Measurements from ENCODE around the gene ATXN1. TPM values are rescaled to one million over a fixed set of nuclear protein-coding genes. Genes with fewer than 3 reads are reported as not detected.

Gene ATXN1
- polyA plus RNA-seq, 1 donor from 2014 or later, result 28.2 TPM

DNA sequence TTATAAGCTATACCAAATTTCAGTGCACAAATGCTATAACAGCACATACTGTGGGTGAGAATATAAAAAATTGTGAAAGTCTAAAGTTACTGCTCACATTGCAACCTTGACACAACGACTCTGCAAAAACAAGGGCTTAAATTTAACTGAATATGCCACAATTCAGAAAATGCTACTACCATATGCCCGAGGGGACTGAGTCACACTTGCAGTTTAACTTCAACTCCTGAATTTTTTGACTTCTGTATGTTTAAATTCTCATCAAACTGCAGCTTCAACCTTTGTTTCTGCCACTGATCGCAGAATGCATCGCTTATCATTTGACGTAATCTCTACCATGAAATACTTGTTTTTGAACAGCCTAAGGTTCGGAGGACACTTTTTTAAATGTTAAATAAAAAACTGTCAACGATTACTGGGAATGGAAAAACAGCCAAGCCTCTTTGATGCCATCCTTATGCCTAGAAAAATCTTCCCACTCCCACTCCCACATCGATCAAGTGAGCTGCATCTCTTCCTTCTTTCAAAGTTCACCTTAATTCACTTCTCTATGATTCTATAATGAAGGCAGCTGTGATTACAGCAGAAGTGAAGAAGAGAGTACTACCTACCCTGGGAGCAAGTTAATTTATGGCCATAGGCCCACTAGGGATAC, 136.5 kb downstream of the ATXN1 start:
- Histone ChIP-seq H3K4me3 (ENCODE audit: low read length) (no peak overlapping the region), H3K27me3 (ENCODE audit: insufficient read depth, low read depth, low read length) (no peaks in the 10 kb centered on the region), H3F3A (ENCODE audit: insufficient read depth, low read length, poor library complexity, severe bottlenecking) (no peaks in the 10 kb centered on the region), H3K4me2 (ENCODE audit: low read length) (no peak overlapping the region), H3K9me2 (ENCODE audit: insufficient read depth, low read length) (no peaks in the 10 kb centered on the region), H3K36me3 (ENCODE audit: insufficient read depth, low read length) (no peaks in the 10 kb centered on the region), H3K27ac (ENCODE audit: low read length) (no peak overlapping the region), H3K9me3 (ENCODE audit: low read length) (no peaks in the 10 kb centered on the region), H2AFZ (ENCODE audit: low read depth, low read length) (no peak overlapping the region), H3K79me2 (replicated peaks; ENCODE audit: insufficient read depth, low read length) (no peaks in the 10 kb centered on the region), H4K20me1 (ENCODE audit: insufficient read depth) (no peaks in the 10 kb centered on the region), H3K9ac (ENCODE audit: low read length) (no peak overlapping the region)
- TF ChIP-seq EZH2 (IDR thresholded peaks at IDR 0.05; ENCODE audit: borderline replicate concordance, insufficient read depth, low read length, poor library complexity, severe bottlenecking) (no peak), REST (IDR thresholded peaks at IDR 0.05; ENCODE audit: borderline replicate concordance) (no peak), SMC3 (conservative IDR thresholded peaks at IDR 0.05; ENCODE audit: poor library complexity) (no peak), MXI1 (conservative IDR thresholded peaks at IDR 0.05; ENCODE audit: poor library complexity, severe bottlenecking) (no peak), POLR2AphosphoS5 (IDR thresholded peaks at IDR 0.05) (no peak), RAD21 (conservative IDR thresholded peaks at IDR 0.05) (no peak), TAF1 (IDR thresholded peaks at IDR 0.05; ENCODE audit: low read depth) (no peak), CTCF (IDR thresholded peaks at IDR 0.05; ENCODE audit: poor library complexity, severe bottlenecking) (no peak), EP300 (conservative IDR thresholded peaks at IDR 0.05; ENCODE audit: poor library complexity, severe bottlenecking) (no peak)

DNA sequence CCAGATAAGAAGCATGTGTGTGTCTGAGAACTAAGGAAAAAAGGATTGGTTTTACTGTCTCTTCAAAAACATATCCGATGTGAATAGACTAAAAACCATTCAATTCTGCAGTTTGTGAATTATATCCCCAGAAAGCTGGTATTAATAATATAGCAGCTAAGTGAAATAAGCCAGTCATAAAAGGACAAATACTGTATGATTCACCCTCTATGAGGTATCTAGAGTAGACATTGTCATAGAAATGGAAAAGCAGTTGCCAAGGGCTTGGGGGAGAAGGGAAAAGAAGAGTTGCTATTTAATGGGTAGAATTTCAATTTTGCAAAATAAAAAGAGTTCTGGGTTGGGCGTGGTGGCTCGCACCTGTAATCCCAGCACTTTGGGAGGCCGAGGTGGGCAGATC, 137.5 kb downstream of the ATXN1 start:
- no peak for TF ChIP-seq MXI1 (conservative IDR thresholded peaks at IDR 0.05; ENCODE audit: poor library complexity, severe bottlenecking)
- TF ChIP-seq CTCF (IDR thresholded peaks at IDR 0.05; ENCODE audit: poor library complexity, severe bottlenecking), result no peak
- no peak for TF ChIP-seq REST (IDR thresholded peaks at IDR 0.05; ENCODE audit: borderline replicate concordance)
- TF ChIP-seq RAD21 (conservative IDR thresholded peaks at IDR 0.05), result no peak
- TF ChIP-seq EP300 (conservative IDR thresholded peaks at IDR 0.05; ENCODE audit: poor library complexity, severe bottlenecking), result no peak
- no peak for TF ChIP-seq EZH2 (IDR thresholded peaks at IDR 0.05; ENCODE audit: borderline replicate concordance, insufficient read depth, low read length, poor library complexity, severe bottlenecking)
- Histone ChIP-seq H3K79me2 (replicated peaks; ENCODE audit: insufficient read depth, low read length) (no peaks in the 10 kb centered on the region), H3K36me3 (ENCODE audit: insufficient read depth, low read length) (no peaks in the 10 kb centered on the region), H3K4me3 (ENCODE audit: low read length) (no peak overlapping the region), H3K27ac (ENCODE audit: low read length) (no peak overlapping the region), H2AFZ (ENCODE audit: low read depth, low read length) (no peak overlapping the region), H3F3A (ENCODE audit: insufficient read depth, low read length, poor library complexity, severe bottlenecking) (no peaks in the 10 kb centered on the region), H3K9ac (ENCODE audit: low read length) (no peak overlapping the region), H4K20me1 (ENCODE audit: insufficient read depth) (no peaks in the 10 kb centered on the region), H3K4me2 (ENCODE audit: low read length) (no peak overlapping the region), H3K9me3 (ENCODE audit: low read length) (no peaks in the 10 kb centered on the region), H3K27me3 (ENCODE audit: insufficient read depth, low read depth, low read length) (no peaks in the 10 kb centered on the region), H3K9me2 (ENCODE audit: insufficient read depth, low read length) (no peaks in the 10 kb centered on the region)

All from neural cell (in vitro differentiated cells).